ENCODE measurements around the gene COL4A2.

COL4A2 gene

GRCh38 chr13:110423689-110424302 is 116.7 kb downstream of the COL4A2 start:
- DNase-seq = no peak

GRCh38 chr13:110424569-110425443 is 117.7 kb downstream of the COL4A2 start:
- no peak for DNase-seq

- DNase-seq = no peak
Observed at GRCh38 chr13:110425444-110425780, 118.3 kb downstream of the COL4A2 start.

GRCh38 chr13:110426735-110427134 is 119.7 kb downstream of the COL4A2 start:
- no peak for DNase-seq

GRCh38 chr13:110428313-110428712 is 121.2 kb downstream of the COL4A2 start:
- no peak for DNase-seq

GRCh38 chr13:110430391-110431336 is 123.6 kb downstream of the COL4A2 start:
- no peak for DNase-seq

- DNase-seq = no peak
Observed at GRCh38 chr13:110431425-110432294, 124.6 kb downstream of the COL4A2 start.

GRCh38 chr13:110432522-110432921 is 125.4 kb downstream of the COL4A2 start:
- no peak for DNase-seq

GRCh38 chr13:110433014-110433413 is 125.9 kb downstream of the COL4A2 start:
- no peak for DNase-seq

GRCh38 chr13:110434629-110435028 is 127.5 kb downstream of the COL4A2 start:
- no peak for DNase-seq

- no peak for DNase-seq
Observed at GRCh38 chr13:110435331-110435730, 128.2 kb downstream of the COL4A2 start.

GRCh38 chr13:110436276-110436675 is 129.2 kb downstream of the COL4A2 start:
- DNase-seq = no peak

GRCh38 chr13:110436786-110437370 is 129.8 kb downstream of the COL4A2 start:
- DNase-seq = no peak

GRCh38 chr13:110438211-110438610 is 131.1 kb downstream of the COL4A2 start:
- no peak for DNase-seq

- DNase-seq = no peak
Observed at GRCh38 chr13:110438776-110439175, 131.7 kb downstream of the COL4A2 start.

- DNase-seq = no peak
Observed at GRCh38 chr13:110440946-110441731, 134.1 kb downstream of the COL4A2 start.

GRCh38 chr13:110442930-110443621 is 136.0 kb downstream of the COL4A2 start:
- no peak for DNase-seq

- no peak for DNase-seq
Observed at GRCh38 chr13:110443622-110444225, 136.6 kb downstream of the COL4A2 start.

- no peak for DNase-seq
Observed at GRCh38 chr13:110444226-110444653, 137.2 kb downstream of the COL4A2 start.

GRCh38 chr13:110445183-110445582 is 138.1 kb downstream of the COL4A2 start:
- no peak for DNase-seq

Data from central memory CD4-positive, alpha-beta T cell (primary cell).